ENCODE results near the gene DYNLT1.

GRCh38 chr6:158630938-158631616 lies 13.5 kb downstream of the DYNLT1 start:
- TF ChIP-seq CTCF (IDR thresholded peaks at IDR 0.05) (no peak), POLR2A (IDR thresholded peaks at IDR 0.05) (no peak)
